HepG2 (cell line): ENCODE measurements around the gene SLC35B3. TPM values are rescaled to one million over a fixed set of nuclear protein-coding genes. Genes with fewer than 3 reads are reported as not detected.

ENCODE experiments used
- AHR ChIP-seq: IDR thresholded peaks from 2 replicates; pipeline ENCODE4 v1.6.1; 2018; ENCODE audit warnings: missing genetic modification reagents, missing compliant biosample characterization
- ATF7-NPFF ChIP-seq: sonication (generic); formaldehyde crosslinking; IDR thresholded peaks from 2 replicates; pipeline ENCODE4 v1.8.1; 2023; ENCODE audit warnings: mild to moderate bottlenecking, low read depth, missing genetic modification reagents, moderate library complexity
- DMTF1 ChIP-seq: sonication (generic); formaldehyde crosslinking; IDR thresholded peaks from 2 replicates; pipeline ENCODE4 v1.4.0; 2020; ENCODE audit warnings: mild to moderate bottlenecking, missing genetic modification reagents
- FOXP1 ChIP-seq, 2 experiments: fragments of 450-650 bp in 1 of 2; IDR thresholded peaks; 2 replicates each; pipeline ENCODE4 v1.6.1; 2017 to 2018; ENCODE audit warnings: antibody characterized with exemption in 1 of 2
- GMEB1 ChIP-seq: sonication (generic); formaldehyde crosslinking; IDR thresholded peaks from 2 replicates; pipeline ENCODE4 v1.5.1; 2020; ENCODE audit warnings: missing genetic modification reagents, mild to moderate bottlenecking, borderline replicate concordance
- HMGXB4 ChIP-seq, 2 experiments: sonication (generic) in 1 of 2; formaldehyde crosslinking in 1 of 2; IDR thresholded peaks; 2 replicates each; pipeline versions ENCODE4 v1.4.0 to v1.6.1; 2018 to 2020; ENCODE audit warnings: missing genetic modification reagents in 2 of 2, borderline replicate concordance in 1 of 2, low read depth in 1 of 2, mild to moderate bottlenecking in 1 of 2, missing biosample characterization in 1 of 2
- HNF4A ChIP-seq: sonication (generic); formaldehyde crosslinking; IDR thresholded peaks from 2 replicates; pipeline ENCODE4 v1.4.0; 2020; ENCODE audit warnings: missing genetic modification reagents
- MTA1 ChIP-seq: sonication (generic); formaldehyde crosslinking; IDR thresholded peaks from 2 replicates; pipeline ENCODE4 v1.4.0; 2020; ENCODE audit warnings: missing genetic modification reagents, mild to moderate bottlenecking, borderline replicate concordance
- PAF1 ChIP-seq: IDR thresholded peaks from 2 replicates; pipeline ENCODE4 v1.6.1; 2016; ENCODE audit warnings: missing genetic modification reagents, missing compliant biosample characterization
- SSRP1 ChIP-seq: IDR thresholded peaks from 2 replicates; pipeline ENCODE4 v1.6.1; 2016; ENCODE audit warnings: control low read depth
- THRA ChIP-seq: sonication (generic); formaldehyde crosslinking; IDR thresholded peaks from 2 replicates; pipeline ENCODE4 v1.4.0; 2020; ENCODE audit warnings: missing genetic modification reagents, borderline replicate concordance
- ZHX1 ChIP-seq: sonication (generic); formaldehyde crosslinking; IDR thresholded peaks from 2 replicates; pipeline ENCODE4 v1.8.1; 2022; ENCODE audit warnings: low read depth, mild to moderate bottlenecking, missing genetic modification reagents
- ZMAT5 ChIP-seq: sonication (generic); formaldehyde crosslinking; IDR thresholded peaks from 2 replicates; pipeline ENCODE4 v1.5.0; 2020; ENCODE audit warnings: mild to moderate bottlenecking, low read depth, missing genetic modification reagents, borderline replicate concordance
- ZNF44 ChIP-seq: sonication (generic); formaldehyde crosslinking; IDR thresholded peaks from 2 replicates; pipeline ENCODE4 v1.5.1; 2020; ENCODE audit warnings: mild to moderate bottlenecking, missing genetic modification reagents
- ZNF850 ChIP-seq: sonication (generic); formaldehyde crosslinking; conservative IDR thresholded peaks from 2 replicates; pipeline ENCODE4 v1.9.0; 2021; ENCODE audit warnings: mild to moderate bottlenecking, missing genetic modification reagents
- polyA plus RNA-seq, 8 experiments: library from polyadenylated mRNA; depleted of rRNA in 3 of 8; stranded (reverse) in 7 of 8; unstranded in 1 of 8; fragments of >200 nt; fragmentation: Illumina TruSeq in 4 of 8; extraction: Trizol in 4 of 8; gene quantifications; 2 replicates each; pipeline versions ENCODE4 v1.2.1 to v1.2.3, GENCODE V29; 2011 to 2016; ENCODE audit warnings: low read depth in 4 of 8, missing spikeins in 1 of 8, mixed read lengths in 1 of 8; ENCODE audit not compliant: insufficient read depth in 1 of 8
- total RNA-seq, 5 experiments: library from RNA; depleted of rRNA; stranded (reverse); fragments of >200 nt; fragmentation: Illumina TruSeq; extraction: Trizol; gene quantifications; 2 replicates each; pipeline ENCODE4 v1.2.3, GENCODE V29; 2016; ENCODE audit warnings: low read depth in 1 of 5

Gene SLC35B3
- total and polyA plus RNA-seq, 2 of the 13 experiments (the other 11 are each of a cell fraction or from before 2014, with no cell fraction given) = 8.7 to 13.5 TPM

GRCh38 chr6:8435093-8435844 lies at the start of gene SLC35B3 (continued):
- 0 out of 2 replicates have a peak, but pooled peaks have one; percentile 18 for TF ChIP-seq THRA
- TF ChIP-seq ZNF44 = peak; percentile 94
- no peak for TF ChIP-seq DMTF1
- no peak for TF ChIP-seq ZMAT5 (CRISPR knock-in tag)
- TF ChIP-seq HMGXB4 (CRISPR knock-in tag; IDR thresholded peaks at IDR 0.05; ENCODE audit: borderline replicate concordance in 1 of 2, low read depth in 1 of 2) = peak; percentile 65 to 85; a peak in 3 of 4 replicates
- no peak for TF ChIP-seq PAF1
- peak; percentile 87; the same call in 1 of the 2 replicates for TF ChIP-seq ATF7-NPFF (CRISPR knock-in tag)
- peak; percentile 78; the same call in 1 of the 2 replicates for TF ChIP-seq MTA1 (CRISPR knock-in tag)
- TF ChIP-seq HNF4A = peak; percentile 21; the same call in 1 of the 2 replicates
- peak; percentile 77 for TF ChIP-seq GMEB1
- TF ChIP-seq FOXP1 (IDR thresholded peaks at IDR 0.05) = no peak
- TF ChIP-seq FOXP1 (CRISPR knock-in tag; IDR thresholded peaks at IDR 0.05) = 0 out of 2 replicates have a peak, but pooled peaks have one; percentile 9
- TF ChIP-seq SSRP1 (CRISPR knock-in tag) = no peak
- peak; percentile 94; the same call in 1 of the 2 replicates for TF ChIP-seq AHR (CRISPR knock-in tag)
- TF ChIP-seq ZHX1 (CRISPR knock-in tag) = peak; percentile 91
- TF ChIP-seq ZNF850 (CRISPR knock-in tag) = no peak
